ENCODE measurements around the gene CHAT. TPM values are rescaled to one million over a fixed set of nuclear protein-coding genes. Genes with fewer than 3 reads are reported as not detected.

CHAT gene
- total and polyA plus RNA-seq, 4 donors: not detected

- DNase-seq: peak; percentile 43 to 56 (median 47)
- WGBS, 2 donors: 42 to 43% methylated on average over 9 of the region's 9 CpGs
- Histone ChIP-seq H3K4me1 (ENCODE audit: control insufficient read depth in 5 of 5, insufficient read depth in 5 of 5, low read length in 5 of 5) (peaks cover 0 to 2% (median 0%) of the 10 kb centered on the region in 5 donors), H3K9ac (ENCODE audit: insufficient read depth in 1 of 2, low read length in 2 of 2) (no peak overlapping the region), H3K36me3 (ENCODE audit: control insufficient read depth in 4 of 4, insufficient read depth in 4 of 4, low read length in 4 of 4) (no peaks in the 10 kb centered on the region), H3K9me3 (ENCODE audit: control insufficient read depth in 4 of 4, insufficient read depth in 3 of 4, low read length in 3 of 4) (peaks cover 0 to 1% (median 0%) of the 10 kb centered on the region in 4 donors), H3K4me3 (no peak overlapping the region), H3K27ac (ENCODE audit: low read depth in 1 of 2, low read length in 1 of 2) (no peak overlapping the region), H3K27me3 (ENCODE audit: control insufficient read depth in 3 of 3, insufficient read depth in 3 of 3, low read length in 2 of 3) (no peaks in the 10 kb centered on the region)
- ATAC-seq (ENCODE audit: insufficient read depth, low FRiP score): peak; percentile 60
- peak; percentile 69 for TF ChIP-seq CTCF (IDR thresholded peaks at IDR 0.05; ENCODE audit: control extremely low read depth, extremely low read depth)
Observed at GRCh38 chr10:49592726-49593563, 20.9 kb upstream of the CHAT start.

GRCh38 chr10:49593564-49593875, 20.3 kb upstream of the CHAT start:
- Histone ChIP-seq H3K9me3 (ENCODE audit: control insufficient read depth in 4 of 4, insufficient read depth in 3 of 4, low read length in 3 of 4) (peaks cover 0 to 1% (median 0%) of the 10 kb centered on the region in 4 donors), H3K4me1 (ENCODE audit: control insufficient read depth in 5 of 5, insufficient read depth in 5 of 5, low read length in 5 of 5) (peaks cover 0 to 2% (median 0%) of the 10 kb centered on the region in 5 donors), H3K9ac (ENCODE audit: insufficient read depth in 1 of 2, low read length in 2 of 2) (no peak overlapping the region), H3K36me3 (ENCODE audit: control insufficient read depth in 4 of 4, insufficient read depth in 4 of 4, low read length in 4 of 4) (no peaks in the 10 kb centered on the region), H3K27me3 (ENCODE audit: control insufficient read depth in 3 of 3, insufficient read depth in 3 of 3, low read length in 2 of 3) (peaks cover 0 to 3% (median 0%) of the 10 kb centered on the region in 3 donors), H3K4me3 (no peak overlapping the region), H3K27ac (ENCODE audit: low read depth in 1 of 2, low read length in 1 of 2) (no peak overlapping the region)
- ATAC-seq (ENCODE audit: insufficient read depth, low FRiP score) (no peak), DNase-seq (no peak)
- 83 to 84% methylated on average over 6 of the region's 6 CpGs for WGBS, 2 donors
- TF ChIP-seq CTCF (IDR thresholded peaks at IDR 0.05; ENCODE audit: control extremely low read depth, extremely low read depth): no peak

- H3K4me1 ChIP-seq (ENCODE audit: control insufficient read depth in 5 of 5, insufficient read depth in 5 of 5, low read length in 5 of 5): peaks cover 0 to 2% (median 0%) of the 10 kb centered on the region in 5 donors
- H3K4me3 ChIP-seq: no peak overlapping the region
- TF ChIP-seq CTCF (IDR thresholded peaks at IDR 0.05; ENCODE audit: control extremely low read depth, extremely low read depth): no peak
- no peaks in the 10 kb centered on the region for H3K36me3 ChIP-seq (ENCODE audit: control insufficient read depth in 4 of 4, insufficient read depth in 4 of 4, low read length in 4 of 4)
- H3K27me3 ChIP-seq (ENCODE audit: control insufficient read depth in 3 of 3, insufficient read depth in 3 of 3, low read length in 2 of 3): peaks cover 0 to 3% (median 0%) of the 10 kb centered on the region in 3 donors
- ATAC-seq (ENCODE audit: insufficient read depth, low FRiP score) (no peak), DNase-seq (no peak)
- peaks cover 0 to 1% (median 0%) of the 10 kb centered on the region in 4 donors for H3K9me3 ChIP-seq (ENCODE audit: control insufficient read depth in 4 of 4, insufficient read depth in 3 of 4, low read length in 3 of 4)
- WGBS, 2 donors: 69 to 86% methylated on average over 4 of the region's 4 CpGs
- H3K9ac ChIP-seq (ENCODE audit: insufficient read depth in 1 of 2, low read length in 2 of 2): no peak overlapping the region
- no peak overlapping the region for H3K27ac ChIP-seq (ENCODE audit: low read depth in 1 of 2, low read length in 1 of 2)
Observed at GRCh38 chr10:49593998-49594397, 19.8 kb upstream of the CHAT start.

All from lung (tissue), 12 donors.